HUDEP-2 (cell line): Measurements from ENCODE around the gene RICTOR.
"Not testable (repeated sequence)": the region's sequence is repeated elsewhere in the genome, so short reads cannot be mapped to it uniquely, and the experiment has no call there.

ENCODE experiments used
- DNase-seq, 76 experiments: peaks; one replicate each; lab custom pipeline; 2025; ENCODE audit not compliant: unreplicated experiment in 76 of 76; lab: John Stamatoyannopoulos, UW

The RICTOR gene

GRCh38 chr5:39016587-39017275 lies 57.5 kb downstream of the RICTOR start:
- DNase-seq: peak in 8 of 76 experiments; percentile 0 to 47 (median 18)

- DNase-seq: no peak
These were observed 58.2 kb downstream of the RICTOR start for GRCh38 chr5:39015743-39016586.

GRCh38 chr5:39014561-39014960 lies 59.6 kb downstream of the RICTOR start:
- no peak for DNase-seq

GRCh38 chr5:39013938-39014337 lies 60.3 kb downstream of the RICTOR start:
- no peak for DNase-seq

DNA sequence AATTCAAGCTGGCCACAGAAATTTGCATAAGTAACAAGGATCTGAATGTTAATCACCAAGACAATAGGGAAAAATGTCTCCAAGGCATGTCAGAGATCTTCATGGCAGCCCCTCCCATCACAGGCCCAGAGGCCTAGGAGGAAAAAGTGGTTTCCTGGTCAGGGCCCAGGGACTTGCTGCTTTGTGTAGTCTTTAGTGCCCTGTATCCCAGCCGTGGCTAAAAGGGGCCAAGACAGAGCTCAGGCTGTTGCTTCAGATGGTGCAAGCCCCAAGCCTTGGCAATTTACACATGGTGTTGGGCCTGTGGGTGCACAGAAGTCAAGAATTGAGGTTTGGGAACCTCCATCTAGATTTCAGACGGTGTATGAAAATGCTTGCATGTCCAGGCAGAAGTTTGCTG lies 63.2 kb downstream of the RICTOR start:
- not testable (repeated sequence) for DNase-seq

- no peak for DNase-seq
These were observed 64.2 kb downstream of the RICTOR start for GRCh38 chr5:39009981-39010380.

DNA sequence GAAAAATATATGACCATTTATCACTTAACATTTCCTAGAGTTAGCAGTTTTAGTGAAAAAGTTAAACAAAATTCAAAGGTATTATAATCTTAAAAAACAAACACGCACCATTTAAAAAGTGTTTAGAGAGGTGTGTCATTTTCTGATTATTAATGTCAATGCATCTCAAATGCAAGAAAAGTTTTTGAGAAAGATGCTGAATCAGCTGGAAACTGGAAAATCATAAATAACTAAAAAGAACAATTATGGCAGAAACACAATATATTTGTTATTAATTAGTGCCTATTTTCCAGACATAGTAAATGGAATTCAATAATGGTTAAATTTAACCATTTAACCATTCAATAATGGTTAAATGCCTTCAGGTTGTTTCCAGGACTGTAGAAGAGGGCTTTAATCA lies 64.9 kb downstream of the RICTOR start:
- no peak for DNase-seq

DNA sequence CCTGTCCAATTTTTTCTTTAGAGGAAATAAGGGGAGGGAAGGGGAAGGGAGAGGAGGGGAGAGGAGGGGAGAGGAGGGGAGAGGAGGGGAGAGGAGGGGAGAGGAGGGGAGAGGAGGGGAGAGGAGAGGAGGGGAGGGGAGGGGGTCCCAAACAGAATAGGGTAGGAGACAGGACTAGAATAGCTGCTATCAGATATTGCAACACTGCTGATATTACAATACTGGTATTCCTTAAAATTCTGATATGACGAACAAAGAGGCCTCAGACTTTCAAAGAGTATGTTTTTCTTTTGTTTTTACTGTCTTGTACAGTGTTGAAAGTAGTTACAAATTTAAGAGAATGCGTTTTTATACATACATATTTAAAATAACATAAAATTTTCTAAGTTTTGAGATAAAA lies 67.5 kb downstream of the RICTOR start:
- no peak for DNase-seq

GRCh38 chr5:39005566-39006232 lies 68.5 kb downstream of the RICTOR start:
- peak in 32 of 76 experiments; percentile 4 to 70 (median 28) for DNase-seq

DNA sequence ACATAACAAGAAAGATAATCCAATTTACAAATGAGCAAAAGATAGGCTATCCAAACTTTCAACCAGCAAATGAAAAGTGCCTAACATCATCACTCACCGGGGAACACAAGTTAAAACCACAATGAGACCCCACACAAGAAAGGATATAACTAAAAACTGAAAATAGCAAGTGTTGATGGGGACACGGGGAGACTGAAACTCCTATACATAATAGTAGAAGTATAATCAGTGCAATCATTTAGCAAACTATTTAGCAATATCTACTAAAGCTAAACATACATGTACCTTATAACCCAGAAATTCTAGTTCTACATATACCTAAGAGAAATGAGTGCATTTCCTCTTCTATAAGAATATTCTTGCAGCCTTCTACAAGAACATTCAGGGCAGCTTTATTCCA lies 72.5 kb downstream of the RICTOR start:
- no peak for DNase-seq

DNA sequence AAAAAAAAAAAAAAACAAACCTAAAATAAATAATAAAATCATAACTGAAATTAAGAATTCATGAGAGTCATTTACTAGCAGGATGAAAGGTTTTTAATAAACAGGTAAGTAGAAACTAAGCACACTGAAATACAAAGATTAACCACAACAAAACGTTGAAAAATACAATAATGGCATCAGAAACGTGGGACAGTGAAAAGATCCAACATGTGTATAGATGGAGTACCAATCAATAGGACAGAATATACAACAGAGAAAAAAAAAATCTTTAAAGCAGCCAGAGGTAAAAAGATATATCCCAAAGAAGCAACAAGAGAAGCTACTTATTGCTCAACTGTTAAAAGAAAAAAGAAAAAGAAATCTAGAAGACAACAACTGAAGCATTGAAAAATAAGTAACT lies 75.2 kb downstream of the RICTOR start:
- no peak for DNase-seq

GRCh38 chr5:38997591-38997990 lies 76.6 kb downstream of the RICTOR start:
- no peak for DNase-seq

- DNase-seq: no peak
These were observed 78.1 kb downstream of the RICTOR start for GRCh38 chr5:38996123-38996522.

DNA sequence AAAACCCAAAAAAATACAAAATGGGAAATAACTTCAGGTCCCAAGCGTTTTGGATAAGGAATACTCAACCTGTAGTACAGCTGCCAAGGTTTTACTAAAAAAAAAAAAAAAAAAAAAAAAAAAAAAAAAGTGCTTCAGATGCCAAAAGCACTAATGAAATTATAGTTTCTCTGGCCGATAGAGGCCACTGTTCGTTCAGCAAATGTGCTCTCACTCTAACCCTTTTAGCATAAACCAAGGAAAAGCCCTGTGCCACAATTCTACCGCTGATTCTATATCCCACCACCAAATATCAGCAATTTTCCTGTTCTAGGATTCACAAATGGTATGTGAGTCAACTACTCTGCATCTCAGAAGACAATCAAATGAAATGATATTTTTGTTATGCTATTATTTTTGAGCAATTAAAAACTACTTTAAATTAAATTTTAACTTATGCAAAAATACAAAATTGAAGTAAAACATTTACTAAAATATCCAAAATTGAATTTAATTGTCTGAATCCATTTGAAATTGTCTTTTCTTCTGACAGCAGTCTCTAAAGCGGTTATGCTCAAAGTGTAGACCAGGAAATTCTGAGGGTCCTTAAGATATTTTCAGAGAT lies 79.8 kb downstream of the RICTOR start:
- peak in 47 of 76 experiments; percentile 1 to 74 (median 30) for DNase-seq

GRCh38 chr5:38989974-38990719 lies 84.1 kb downstream of the RICTOR start:
- DNase-seq: not testable (repeated sequence)

DNA sequence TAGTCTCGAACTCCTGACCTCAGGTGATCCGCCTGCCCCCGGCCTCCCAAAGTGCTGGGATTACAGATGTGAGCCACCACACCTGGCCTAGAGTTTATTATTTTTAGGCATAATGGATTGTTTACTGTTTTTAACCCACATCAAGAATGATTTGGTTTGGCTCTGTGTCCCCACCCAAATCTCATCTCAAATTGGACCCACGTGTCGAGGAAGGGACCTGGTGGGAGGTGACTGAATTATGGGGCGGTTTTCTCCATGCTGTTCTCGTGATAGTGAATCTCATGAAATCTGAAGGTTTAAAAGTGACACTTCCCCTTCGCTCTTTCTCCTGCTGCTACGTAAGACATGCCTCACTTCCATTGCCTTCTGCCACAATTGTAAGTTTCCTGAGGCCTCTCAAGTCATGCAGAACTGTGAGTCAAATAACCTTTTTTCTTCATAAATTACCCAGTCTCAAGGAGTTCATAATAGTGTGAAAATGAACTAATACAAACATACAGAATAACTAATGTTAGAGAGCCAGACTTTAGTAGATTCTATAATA lies 88.2 kb downstream of the RICTOR start:
- no peak for DNase-seq

DNA sequence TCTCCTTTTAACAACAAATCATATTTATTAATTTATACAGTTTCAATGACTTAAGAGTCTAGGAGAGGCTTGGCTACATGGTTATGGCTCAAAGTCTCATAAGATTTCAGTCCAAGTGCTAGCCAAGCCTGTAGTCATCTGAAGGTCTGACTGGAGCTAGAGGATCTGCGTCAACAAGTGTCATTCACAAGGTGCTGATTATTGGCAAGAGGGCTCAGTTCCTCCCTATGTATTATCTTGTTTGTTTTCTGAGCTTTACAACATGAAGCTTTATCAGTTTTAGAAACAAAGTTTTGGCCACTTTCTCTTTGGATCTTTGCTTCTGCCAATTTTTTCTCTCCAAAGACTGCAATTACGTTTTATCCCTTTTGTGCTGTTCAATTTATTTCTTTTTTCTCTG lies 94.7 kb downstream of the RICTOR start:
- DNase-seq: no peak

- DNase-seq: no peak
These were observed 96.2 kb downstream of the RICTOR start for GRCh38 chr5:38978036-38978435.

DNA sequence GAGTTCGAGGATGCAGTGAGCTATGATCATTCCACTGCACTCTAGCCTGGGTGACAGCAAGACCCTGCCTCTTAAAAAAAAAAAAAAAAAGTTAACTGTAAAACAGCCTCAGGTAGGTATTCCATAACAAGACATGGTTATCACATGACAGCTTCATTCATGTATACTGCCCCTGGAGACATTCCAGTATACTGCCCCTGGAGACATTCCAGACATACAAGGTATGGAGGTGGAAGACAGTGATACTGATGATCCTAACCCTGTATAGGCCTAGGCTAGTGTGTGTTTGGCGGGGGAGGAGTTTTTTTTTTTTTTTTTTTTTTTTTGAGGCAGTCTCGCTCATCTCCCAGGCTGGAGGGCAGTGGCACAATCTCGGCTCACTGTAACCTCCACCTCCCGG lies 105.5 kb downstream of the RICTOR start:
- no peak for DNase-seq

DNA sequence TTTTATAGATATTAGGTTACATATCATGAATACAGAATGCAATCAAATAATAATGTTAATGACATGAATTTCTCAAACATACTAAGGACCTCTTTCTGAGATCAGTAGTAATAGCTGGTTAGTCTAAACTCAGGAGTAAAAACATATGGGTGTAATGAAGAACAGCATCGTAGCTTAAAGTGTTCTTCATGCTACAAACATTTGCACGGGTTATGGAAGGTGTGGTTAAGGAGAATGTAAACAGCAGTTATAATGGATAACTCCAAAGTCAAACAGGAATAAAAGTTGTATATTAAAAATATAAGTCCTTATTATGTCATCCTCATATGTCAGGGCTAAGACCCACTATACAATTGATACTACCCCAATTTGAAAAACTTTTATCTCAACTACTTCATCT lies 112.5 kb downstream of the RICTOR start:
- no peak for DNase-seq
